EL (cell line): ENCODE results near the gene PDCD7.
"Not testable (repeated sequence)": the region's sequence is repeated elsewhere in the genome, so short reads cannot be mapped to it uniquely, and the experiment has no call there.

Experiments
- DNase-seq: peaks from one replicate; pipeline ENCODE4 v3.0.0-alpha.2; 2016

Gene PDCD7

GRCh38 chr15:65089206-65089824, 44.3 kb downstream of the PDCD7 start:
- DNase-seq, result no peak

- no peak for DNase-seq
Measured at GRCh38 chr15:65088643-65089021, 45.0 kb downstream of the PDCD7 start.

DNA sequence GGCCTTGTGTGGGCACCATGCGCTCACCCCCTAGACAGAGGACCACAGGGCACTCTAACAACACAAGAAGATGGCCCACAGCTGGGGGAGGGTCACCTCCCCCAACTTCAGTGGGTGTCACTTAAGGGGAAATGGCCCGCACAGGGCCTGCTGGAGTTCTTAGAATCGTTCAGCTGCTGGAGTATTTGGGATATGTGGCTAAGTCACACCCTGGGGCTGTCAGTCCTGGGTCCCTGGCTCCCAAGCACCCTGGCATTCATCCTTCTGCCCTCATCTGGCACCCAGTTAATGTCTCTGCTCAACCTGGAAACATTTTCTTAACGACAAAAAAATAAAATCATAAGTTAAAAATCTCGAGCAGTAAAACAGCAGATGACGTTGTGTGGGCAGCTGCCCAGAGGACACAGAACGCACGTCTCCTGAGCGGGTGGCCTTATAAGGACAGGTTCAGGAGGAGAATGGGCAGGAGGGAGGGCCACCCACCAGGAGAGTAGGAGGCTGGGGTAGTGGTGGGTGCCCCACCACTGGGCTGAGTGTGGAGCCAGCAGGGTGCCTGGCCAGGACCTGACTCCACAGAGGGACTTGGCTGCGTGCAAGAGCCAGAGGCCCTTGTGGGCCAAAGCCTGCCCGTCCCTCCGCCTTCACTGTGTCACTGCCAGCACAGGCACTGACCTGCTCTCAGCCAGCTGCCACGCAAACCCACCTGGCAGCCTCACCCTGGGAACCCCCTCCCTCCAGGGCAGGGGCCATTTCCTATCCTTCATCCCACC, 45.5 kb downstream of the PDCD7 start:
- no peak for DNase-seq

DNA sequence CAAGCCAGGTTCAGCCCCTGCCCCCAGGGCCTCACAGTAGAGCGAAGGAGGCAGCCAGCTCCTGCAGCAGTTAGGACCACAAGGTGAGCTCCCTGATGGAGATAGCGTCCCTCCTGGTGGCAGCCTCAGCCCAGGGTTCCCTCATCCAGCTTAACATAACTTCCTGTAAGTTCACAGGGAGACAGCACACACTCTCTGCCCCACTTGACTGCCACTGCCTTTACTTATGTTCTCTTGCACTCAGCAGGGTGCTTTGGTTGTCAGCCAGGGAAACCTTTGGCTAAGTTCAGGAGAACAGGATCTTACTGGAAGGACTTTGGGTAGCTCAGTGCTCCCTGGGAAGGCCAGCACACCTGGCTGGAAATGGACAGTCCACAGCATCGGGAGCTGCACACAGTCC, 46.2 kb downstream of the PDCD7 start:
- no peak for DNase-seq

DNA sequence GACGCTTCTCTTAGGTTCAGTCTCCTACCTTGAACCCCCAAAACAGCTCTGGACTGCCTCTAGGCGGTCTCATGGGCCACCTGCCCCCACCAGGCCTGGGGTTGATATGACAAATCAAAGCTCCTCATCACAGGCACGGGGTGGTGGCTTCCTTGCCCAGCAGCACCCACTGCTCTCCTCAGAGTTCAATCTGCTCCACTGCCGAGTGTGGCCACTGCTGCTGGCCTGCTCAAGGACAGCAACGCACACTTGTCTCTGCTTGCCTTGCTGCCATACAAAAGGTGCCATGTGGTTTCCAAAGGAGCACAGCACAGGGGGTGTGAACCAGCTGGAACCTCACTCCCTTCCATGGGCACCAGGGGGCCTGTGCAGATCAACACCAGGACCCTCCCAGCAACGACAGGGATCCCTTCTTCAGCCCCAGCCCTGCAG, 46.9 kb downstream of the PDCD7 start:
- DNase-seq, result no peak

DNA sequence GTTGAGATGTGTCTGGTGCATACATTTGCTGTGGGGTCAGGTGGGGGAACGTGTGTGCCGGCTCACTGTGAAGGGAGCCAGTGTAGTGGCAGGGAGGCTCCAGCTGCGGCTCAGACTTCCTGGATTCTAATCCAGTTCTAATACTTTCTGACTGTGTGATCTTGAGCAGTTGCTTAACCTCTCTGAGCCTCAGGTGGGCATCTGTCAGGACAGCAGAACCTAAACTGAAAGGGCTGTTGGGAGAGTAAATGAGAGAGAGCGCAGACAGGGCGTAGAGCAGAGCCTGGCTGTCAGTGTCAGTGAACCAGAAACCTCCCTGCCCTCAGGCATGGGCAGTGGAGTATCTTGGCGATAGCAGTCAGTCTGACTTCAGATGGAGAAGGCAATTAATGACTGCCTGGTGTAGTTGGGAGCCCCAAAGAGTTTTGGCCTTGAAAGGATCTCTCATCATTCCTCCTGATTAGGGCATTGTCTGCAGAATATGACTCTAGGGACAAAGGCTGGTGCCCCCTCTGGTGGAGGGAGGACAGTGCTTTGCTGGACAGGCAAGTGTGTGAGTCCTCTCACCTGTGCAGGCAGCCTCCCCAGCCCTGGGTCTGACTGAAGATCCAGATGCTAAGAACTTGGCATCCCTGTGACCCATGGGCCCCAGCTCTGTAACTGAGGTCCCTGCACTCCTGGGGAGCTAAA, 47.5 kb downstream of the PDCD7 start:
- DNase-seq, result peak; percentile 21

- DNase-seq, result no peak
Measured at GRCh38 chr15:65085207-65085753, 48.3 kb downstream of the PDCD7 start.

DNA sequence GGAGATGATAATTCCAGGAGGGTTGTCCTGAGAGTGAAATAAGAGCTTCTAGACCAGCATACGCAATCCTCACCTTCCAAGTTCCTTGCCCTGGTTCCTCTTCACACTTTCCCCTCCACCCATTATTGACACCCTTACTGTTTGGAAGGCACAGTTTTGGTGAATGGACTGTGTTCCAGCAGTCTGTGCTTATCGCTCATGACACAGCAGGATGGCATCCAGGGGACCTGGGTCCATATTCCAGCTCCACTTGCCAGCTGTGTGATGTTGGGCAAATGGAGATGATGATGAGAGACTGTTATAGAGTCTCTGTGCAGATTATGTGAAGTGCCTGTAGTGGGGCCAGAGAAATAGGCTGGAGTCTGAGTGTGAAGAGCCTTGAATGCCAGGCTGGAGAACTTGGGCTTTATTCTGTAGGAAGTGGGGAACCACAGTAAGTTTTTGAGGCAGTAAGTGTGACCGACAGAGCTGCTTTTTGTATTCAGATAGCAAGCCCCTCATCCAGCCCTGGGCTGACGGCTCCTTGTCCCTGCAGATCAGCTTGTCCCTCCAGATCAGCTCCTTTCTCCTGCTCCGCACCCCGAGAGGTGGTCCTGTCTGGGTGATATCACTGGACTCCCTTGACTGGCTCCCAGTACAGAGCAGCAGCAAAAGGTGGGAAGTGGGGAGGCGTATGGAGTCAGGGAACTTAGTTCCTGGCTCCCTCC, 49.0 kb downstream of the PDCD7 start:
- no peak for DNase-seq

DNA sequence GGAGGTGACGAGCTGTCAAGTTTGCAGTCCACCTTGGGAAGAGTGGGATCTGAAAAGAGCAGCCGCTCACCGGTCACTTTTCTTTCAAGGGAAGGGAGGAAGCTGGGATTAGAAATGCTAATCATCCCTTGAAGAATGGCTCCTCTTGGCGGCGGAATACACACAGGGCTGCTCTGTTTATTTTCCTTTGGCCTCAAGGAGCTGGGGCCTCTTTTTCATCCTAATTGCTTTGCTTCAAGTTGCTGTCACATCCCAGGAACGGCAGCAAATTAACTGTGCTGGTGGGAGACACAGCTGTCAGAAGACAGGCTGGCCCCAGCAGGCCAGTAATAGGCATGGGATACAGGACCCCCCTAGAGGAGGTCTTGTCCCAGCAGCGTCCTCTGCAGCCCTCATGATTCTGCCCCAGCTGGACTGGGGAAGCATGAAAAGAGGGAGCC, 50.3 kb downstream of the PDCD7 start:
- no peak for DNase-seq

DNA sequence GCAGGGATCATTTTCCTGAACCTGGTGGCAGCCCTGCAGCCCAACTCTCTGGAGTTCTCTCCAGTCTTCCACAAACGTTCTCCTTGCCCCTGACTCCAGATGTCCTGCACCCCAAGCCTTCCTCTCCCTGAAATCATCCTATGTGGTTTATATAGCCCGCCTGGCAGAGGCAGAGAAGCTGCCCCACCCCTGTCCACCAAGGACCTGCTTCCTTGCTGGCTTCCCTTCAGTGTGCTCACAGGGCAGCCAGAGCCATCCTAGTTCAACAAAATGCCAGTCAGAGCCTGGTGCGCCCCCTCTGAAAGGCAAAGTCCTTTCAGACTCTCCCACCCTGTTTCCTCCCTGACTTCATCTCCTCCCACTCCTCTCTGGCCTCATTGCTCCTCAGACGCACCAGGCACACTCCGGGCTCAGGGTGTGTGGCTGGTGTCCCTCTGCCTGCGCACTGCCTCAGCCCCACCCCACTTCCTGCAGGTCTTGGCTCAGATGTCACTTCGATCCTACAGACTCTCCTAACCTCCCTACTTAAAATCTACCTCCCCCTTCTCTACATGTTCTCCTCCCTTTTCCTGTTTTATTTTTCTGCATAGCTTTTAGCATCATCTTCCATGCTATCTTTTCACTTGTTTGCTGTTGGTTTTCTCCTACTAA, 51.2 kb downstream of the PDCD7 start:
- DNase-seq, result no peak

DNA sequence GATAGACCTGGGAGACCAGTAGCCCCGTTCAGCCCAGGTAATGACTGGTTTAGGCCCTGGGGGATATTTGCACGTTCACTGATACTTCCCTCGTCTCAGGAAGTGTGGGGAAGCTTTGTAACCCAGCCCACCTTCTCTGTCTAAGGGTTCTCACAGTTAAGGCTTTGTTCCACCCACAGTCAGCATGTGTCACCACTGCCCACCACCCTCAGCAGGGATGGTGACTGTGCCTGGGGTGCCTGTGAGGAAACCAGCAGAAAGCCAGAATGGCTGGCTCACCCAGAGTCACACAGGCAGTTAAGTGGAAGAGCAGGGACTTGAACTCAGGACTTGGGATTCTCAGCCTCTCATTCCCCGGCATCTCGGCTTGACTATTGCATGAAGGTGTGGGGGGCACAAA, 51.9 kb downstream of the PDCD7 start:
- no peak for DNase-seq

DNA sequence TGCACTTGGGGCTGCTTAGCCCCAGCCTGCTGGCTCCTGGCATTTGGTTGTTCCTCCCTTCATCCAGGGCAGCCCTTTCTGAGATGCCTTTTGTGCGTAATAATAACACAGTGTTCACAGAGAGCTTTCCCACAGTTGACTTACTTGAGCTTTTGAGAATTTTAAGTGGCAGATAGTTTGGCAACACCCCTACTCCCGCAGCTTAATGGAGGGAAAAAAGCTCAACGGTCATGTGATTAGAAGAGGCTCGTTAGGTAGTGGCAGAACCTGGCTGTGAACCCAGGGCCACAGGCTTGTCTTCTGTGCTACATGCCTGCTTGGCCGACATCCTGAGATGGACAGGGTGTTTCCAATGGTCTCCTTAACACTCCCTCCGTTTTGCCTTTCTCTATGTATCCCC, 52.3 kb downstream of the PDCD7 start:
- no peak for DNase-seq

DNA sequence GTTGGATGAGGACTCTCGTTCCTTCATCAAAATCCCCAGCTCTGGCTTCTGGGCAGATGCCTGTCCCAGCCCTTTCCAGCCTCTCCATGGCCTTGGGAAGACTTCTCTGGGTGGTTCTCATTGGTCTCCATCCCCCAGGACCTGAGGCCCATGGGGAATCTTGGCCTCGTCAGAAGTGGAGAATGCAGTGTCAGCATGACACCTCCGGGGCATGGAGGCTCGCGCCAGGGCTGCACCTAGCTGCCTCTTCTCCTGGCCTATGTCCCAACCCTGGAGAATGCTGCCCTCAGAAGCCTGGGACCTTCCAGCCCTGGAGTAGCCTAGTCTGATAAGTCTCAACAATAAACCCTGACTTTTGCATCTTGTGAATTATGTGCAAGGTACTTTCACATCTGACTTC, 54.0 kb downstream of the PDCD7 start:
- DNase-seq, result no peak

DNA sequence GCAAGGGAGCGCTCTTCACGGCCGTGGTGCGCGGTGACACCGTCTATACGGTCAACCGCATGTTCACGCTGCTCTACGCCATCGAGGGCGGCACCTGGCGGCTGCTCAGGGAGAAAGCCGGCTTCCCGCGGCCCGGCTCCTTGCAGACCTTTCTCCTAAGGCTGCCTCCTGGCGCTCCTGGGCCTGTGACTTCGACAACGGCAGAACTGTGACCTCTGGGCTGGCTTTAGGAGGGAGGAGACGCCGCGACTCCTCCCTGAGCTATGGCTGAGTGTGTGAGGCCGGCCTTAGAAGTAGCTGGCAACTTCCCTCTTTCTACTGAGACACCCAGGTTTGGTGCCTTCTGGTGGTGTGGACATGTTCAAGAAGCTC, 55.6 kb downstream of the PDCD7 start:
- peak; percentile 51 for DNase-seq

DNA sequence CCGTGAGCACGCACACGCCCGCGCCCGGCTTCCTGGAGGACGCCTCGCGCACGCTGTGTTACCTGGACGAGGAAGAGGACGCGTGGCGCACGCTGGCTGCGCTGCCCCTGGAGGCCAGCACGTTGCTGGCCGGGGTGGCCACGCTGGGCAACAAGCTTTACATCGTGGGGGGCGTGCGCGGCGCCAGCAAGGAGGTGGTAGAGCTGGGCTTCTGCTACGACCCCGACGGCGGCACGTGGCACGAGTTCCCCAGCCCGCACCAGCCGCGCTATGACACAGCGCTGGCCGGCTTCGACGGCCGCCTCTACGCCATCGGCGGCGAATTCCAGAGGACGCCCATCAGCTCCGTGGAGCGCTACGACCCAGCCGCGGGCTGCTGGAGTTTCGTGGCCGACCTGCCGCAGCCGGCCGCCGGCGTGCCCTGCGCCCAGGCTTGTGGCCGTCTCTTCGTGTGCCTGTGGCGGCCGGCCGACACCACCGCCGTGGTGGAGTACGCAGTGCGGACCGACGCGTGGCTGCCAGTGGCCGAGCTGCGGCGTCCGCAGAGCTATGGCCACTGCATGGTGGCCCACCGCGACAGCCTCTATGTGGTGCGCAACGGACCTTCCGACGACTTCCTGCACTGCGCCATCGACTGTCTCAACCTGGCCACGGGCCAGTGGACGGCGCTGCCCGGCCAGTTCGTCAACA, 56.2 kb downstream of the PDCD7 start:
- no peak for DNase-seq

DNA sequence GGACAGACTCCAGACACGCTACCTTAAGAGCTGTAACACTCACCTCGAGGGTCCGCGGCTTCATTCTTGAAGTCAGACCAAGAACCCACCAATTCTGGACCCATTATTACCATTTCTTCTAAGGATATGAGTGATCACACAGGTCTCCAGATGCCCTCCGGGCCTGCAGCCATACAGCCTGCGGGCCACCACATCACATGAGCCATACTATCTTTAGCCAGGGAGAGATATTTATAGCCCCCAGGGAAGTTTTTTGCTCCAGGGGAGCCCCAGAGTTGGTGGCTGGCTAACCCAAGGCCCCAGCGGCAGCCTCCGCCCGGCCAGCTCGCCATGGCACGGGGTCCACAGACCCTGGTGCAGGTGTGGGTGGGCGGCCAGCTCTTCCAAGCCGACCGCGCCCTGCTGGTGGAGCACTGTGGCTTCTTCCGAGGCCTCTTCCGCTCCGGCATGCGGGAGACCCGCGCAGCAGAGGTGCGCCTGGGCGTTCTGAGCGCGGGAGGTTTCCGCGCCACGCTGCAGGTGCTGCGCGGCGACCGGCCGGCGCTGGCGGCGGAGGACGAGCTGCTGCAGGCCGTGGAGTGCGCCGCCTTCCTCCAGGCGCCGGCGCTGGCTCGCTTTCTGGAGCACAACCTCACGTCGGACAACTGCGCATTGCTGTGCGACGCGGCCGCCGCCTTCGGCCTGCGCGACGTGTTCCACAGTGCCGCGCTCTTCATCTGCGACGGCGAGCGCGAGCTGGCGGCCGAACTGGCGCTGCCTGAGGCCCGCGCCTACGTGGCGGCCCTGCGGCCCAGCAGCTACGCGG, 56.9 kb downstream of the PDCD7 start, which contains the start of gene KBTBD13:
TSS of gene KBTBD13 (plus strand) at position 261 of the 805 bp plus-strand sequence. CDS start at position 331, 70 bp downstream.
- DNase-seq, result no peak

GRCh38 chr15:65075607-65076395, 57.8 kb downstream of the PDCD7 start:
- DNase-seq, result not testable (repeated sequence)

DNA sequence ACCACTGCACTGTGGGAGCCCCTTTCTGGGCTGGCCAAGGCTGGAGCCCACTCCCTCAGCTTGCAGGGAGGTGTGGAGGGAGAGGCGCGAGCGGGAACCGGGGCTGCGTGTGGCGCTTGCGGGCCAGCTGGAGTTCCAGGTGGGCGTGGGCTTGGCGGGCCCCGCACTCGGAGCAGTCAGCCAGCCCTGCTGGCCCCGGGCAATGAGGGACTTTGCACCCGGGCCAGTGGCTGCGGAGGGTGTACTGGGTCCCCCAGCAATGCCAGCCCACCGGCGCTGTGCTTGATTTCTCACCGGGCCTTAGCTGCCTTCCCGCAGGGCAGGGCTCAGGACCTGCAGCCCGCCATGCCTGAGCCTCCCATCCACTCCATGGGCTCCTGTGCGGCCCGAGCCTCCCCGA, 58.7 kb downstream of the PDCD7 start:
- not testable (repeated sequence) for DNase-seq

DNA sequence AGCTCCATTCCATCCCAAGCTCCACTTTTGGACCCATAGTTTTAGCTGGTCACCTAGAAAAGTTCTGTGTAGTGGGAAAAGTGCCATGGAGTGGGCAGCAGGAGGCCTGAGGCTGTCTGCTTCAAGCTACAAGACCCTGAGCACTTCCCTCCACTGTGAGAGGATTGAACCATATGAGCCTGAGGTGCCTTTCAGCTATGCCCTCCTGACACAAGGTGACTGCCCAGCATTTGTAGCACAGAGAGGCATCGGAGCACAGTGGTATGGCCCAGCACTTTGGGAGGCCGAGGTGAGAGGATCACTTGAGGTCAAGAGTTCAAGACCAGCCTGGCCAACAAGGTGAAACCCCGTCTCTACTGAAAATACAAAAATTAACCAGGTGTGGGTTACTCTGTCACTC, 61.0 kb downstream of the PDCD7 start:
- no peak for DNase-seq

DNA sequence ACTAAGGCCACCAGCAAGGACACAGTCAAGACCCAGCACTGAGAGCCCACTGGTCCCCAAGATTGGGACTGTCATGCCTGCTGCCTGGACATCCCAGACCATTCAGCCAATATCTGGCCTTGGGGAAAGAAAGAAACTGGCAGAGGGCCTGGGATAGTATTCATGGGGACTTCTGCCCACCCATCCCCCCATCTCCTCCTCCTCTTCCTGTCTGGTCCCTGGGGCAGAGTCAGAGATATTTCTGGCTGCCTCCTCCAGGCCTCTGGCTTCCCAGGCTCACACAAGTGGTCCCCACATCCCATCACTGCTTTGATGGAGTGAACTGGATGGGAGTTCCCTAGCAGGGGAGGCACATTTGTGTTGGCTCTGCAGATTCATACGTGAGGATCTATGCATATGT, 61.6 kb downstream of the PDCD7 start:
- peak; percentile 24 for DNase-seq
